ENCODE data around the gene HLA-DQB2.

The HLA-DQB2 gene

DNA sequence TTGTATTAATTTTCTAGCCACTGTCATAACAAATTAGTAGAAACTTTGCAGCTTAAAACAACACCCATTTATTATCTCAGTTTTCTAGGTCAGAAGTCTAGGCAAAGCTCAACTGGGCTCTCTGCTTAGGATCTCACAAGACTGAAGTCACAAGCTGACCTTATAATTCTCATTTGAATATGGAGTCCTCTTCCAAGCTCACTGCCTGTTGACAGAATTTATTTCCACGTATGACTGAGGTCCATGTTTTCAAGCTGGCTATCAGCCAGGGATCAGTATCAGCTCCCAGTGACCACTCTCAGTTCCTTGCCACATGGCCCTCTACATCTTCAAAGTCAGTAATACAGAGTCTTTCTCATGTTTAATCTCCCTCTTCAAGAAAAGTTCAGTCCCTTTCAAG lies 11.7 kb upstream of the HLA-DQB2 start:
- H3K27ac ChIP-seq (ENCODE audit: low read depth, low read length), result no peak overlapping the region
- no peaks in the 10 kb centered on the region for H3K27me3 ChIP-seq (ENCODE audit: low read length)
- no peaks in the 10 kb centered on the region for H3F3A ChIP-seq (ENCODE audit: insufficient read depth)
- H3K79me2 ChIP-seq (ENCODE audit: insufficient read depth, low read length), result no peaks in the 10 kb centered on the region
- no peak overlapping the region for H3K4me2 ChIP-seq (ENCODE audit: low read depth, low read length, poor library complexity, severe bottlenecking)
- H3K9me2 ChIP-seq (replicated peaks; ENCODE audit: insufficient read depth, low read length), result no peaks in the 10 kb centered on the region
- H3K9ac ChIP-seq (ENCODE audit: low read length), result no peak overlapping the region
- H2AFZ ChIP-seq (ENCODE audit: low read depth, low read length, severe bottlenecking), result no peak overlapping the region
- no peak overlapping the region for H3K4me3 ChIP-seq (ENCODE audit: insufficient read depth, low read length, poor library complexity, severe bottlenecking)
- TF ChIP-seq, protein P1, sequence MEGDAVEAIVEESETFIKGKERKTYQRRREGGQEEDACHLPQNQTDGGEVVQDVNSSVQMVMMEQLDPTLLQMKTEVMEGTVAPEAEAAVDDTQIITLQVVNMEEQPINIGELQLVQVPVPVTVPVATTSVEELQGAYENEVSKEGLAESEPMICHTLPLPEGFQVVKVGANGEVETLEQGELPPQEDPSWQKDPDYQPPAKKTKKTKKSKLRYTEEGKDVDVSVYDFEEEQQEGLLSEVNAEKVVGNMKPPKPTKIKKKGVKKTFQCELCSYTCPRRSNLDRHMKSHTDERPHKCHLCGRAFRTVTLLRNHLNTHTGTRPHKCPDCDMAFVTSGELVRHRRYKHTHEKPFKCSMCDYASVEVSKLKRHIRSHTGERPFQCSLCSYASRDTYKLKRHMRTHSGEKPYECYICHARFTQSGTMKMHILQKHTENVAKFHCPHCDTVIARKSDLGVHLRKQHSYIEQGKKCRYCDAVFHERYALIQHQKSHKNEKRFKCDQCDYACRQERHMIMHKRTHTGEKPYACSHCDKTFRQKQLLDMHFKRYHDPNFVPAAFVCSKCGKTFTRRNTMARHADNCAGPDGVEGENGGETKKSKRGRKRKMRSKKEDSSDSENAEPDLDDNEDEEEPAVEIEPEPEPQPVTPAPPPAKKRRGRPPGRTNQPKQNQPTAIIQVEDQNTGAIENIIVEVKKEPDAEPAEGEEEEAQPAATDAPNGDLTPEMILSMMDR (IDR thresholded peaks at IDR 0.05; ENCODE audit: insufficient read depth, low read length, poor library complexity, severe bottlenecking), result no peak
- no peak for TF ChIP-seq EZH2phosphoT487 (conservative IDR thresholded peaks at IDR 0.05; ENCODE audit: low read length)
- H3K36me3 ChIP-seq (ENCODE audit: low read length), result no peaks in the 10 kb centered on the region
- no peaks in the 10 kb centered on the region for H3K9me3 ChIP-seq (ENCODE audit: insufficient read depth, low read length)
- no peaks in the 10 kb centered on the region for H4K20me1 ChIP-seq (ENCODE audit: low read depth, low read length)

DNA sequence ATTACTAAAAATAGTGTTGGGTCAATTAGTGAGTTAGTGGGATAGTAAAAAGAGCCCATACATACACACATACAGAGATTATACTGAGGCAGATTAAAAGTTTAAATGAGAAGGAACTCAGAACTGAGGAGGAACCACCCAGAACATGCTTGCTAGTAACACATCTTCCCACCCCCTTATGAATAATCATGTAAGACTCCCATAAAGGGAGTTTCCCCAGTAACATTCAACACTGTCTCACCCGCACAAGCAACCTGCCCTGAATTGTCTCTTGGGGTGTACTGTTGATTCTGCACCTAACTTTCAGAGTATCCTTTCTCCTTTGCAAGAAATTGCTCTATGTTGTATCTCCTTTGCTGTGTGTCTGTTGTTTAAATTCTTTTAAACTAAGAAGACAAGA lies 11.1 kb upstream of the HLA-DQB2 start:
- TF ChIP-seq EZH2phosphoT487 (conservative IDR thresholded peaks at IDR 0.05; ENCODE audit: low read length), result no peak
- TF ChIP-seq, protein P1 (IDR thresholded peaks at IDR 0.05; ENCODE audit: insufficient read depth, low read length, poor library complexity, severe bottlenecking), result no peak
- H3K27me3 ChIP-seq (ENCODE audit: low read length), result no peaks in the 10 kb centered on the region
- no peak overlapping the region for H3K9ac ChIP-seq (ENCODE audit: low read length)
- no peaks in the 10 kb centered on the region for H3K9me3 ChIP-seq (ENCODE audit: insufficient read depth, low read length)
- H3K27ac ChIP-seq (ENCODE audit: low read depth, low read length), result no peak overlapping the region
- H3K4me2 ChIP-seq (ENCODE audit: low read depth, low read length, poor library complexity, severe bottlenecking), result no peak overlapping the region
- no peaks in the 10 kb centered on the region for H3F3A ChIP-seq (ENCODE audit: insufficient read depth)
- no peaks in the 10 kb centered on the region for H3K79me2 ChIP-seq (ENCODE audit: insufficient read depth, low read length)
- H4K20me1 ChIP-seq (ENCODE audit: low read depth, low read length), result no peaks in the 10 kb centered on the region
- no peaks in the 10 kb centered on the region for H3K36me3 ChIP-seq (ENCODE audit: low read length)
- no peak overlapping the region for H2AFZ ChIP-seq (ENCODE audit: low read depth, low read length, severe bottlenecking)
- H3K4me3 ChIP-seq (ENCODE audit: insufficient read depth, low read length, poor library complexity, severe bottlenecking), result no peak overlapping the region
- H3K9me2 ChIP-seq (replicated peaks; ENCODE audit: insufficient read depth, low read length), result no peaks in the 10 kb centered on the region

DNA sequence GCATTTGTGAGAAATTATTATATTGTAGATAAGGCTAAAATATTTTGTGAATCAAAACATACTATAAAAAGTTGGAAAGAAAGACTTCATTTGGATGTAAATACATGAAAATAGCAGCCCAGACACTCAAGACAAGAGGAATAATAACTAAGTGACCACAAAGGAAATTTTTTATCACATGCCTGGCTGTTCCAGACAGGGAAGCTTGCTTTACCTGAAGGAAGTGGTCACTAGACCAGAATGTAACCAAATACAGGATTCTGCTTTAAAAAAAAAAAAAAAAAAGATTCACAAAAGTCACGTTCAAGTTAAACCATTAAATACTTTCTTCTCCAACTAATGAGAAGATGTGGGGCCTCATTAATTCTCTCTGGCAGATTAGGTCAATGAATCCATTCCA lies 9.3 kb upstream of the HLA-DQB2 start:
- TF ChIP-seq, protein P1 (IDR thresholded peaks at IDR 0.05; ENCODE audit: insufficient read depth, low read length, poor library complexity, severe bottlenecking), result no peak
- TF ChIP-seq EZH2phosphoT487 (conservative IDR thresholded peaks at IDR 0.05; ENCODE audit: low read length), result no peak
- no peaks in the 10 kb centered on the region for H3K9me2 ChIP-seq (replicated peaks; ENCODE audit: insufficient read depth, low read length)
- no peaks in the 10 kb centered on the region for H3K27me3 ChIP-seq (ENCODE audit: low read length)
- H2AFZ ChIP-seq (ENCODE audit: low read depth, low read length, severe bottlenecking), result no peak overlapping the region
- H3K9ac ChIP-seq (ENCODE audit: low read length), result no peak overlapping the region
- no peak overlapping the region for H3K4me3 ChIP-seq (ENCODE audit: insufficient read depth, low read length, poor library complexity, severe bottlenecking)
- no peak overlapping the region for H3K27ac ChIP-seq (ENCODE audit: low read depth, low read length)
- H3K36me3 ChIP-seq (ENCODE audit: low read length), result no peaks in the 10 kb centered on the region
- H3F3A ChIP-seq (ENCODE audit: insufficient read depth), result no peaks in the 10 kb centered on the region
- no peak overlapping the region for H3K4me2 ChIP-seq (ENCODE audit: low read depth, low read length, poor library complexity, severe bottlenecking)
- H4K20me1 ChIP-seq (ENCODE audit: low read depth, low read length), result no peaks in the 10 kb centered on the region
- H3K9me3 ChIP-seq (ENCODE audit: insufficient read depth, low read length), result no peaks in the 10 kb centered on the region
- no peaks in the 10 kb centered on the region for H3K79me2 ChIP-seq (ENCODE audit: insufficient read depth, low read length)
